Left forelimb (tissue), 1 donor: ENCODE results near the gene ANKFN1.

ENCODE experiments used
- DNase-seq: peaks from one replicate; pipeline ENCODE4 v3.0.0-alpha.2; 2018; ENCODE audit warnings: low spot score

ANKFN1 gene

DNA sequence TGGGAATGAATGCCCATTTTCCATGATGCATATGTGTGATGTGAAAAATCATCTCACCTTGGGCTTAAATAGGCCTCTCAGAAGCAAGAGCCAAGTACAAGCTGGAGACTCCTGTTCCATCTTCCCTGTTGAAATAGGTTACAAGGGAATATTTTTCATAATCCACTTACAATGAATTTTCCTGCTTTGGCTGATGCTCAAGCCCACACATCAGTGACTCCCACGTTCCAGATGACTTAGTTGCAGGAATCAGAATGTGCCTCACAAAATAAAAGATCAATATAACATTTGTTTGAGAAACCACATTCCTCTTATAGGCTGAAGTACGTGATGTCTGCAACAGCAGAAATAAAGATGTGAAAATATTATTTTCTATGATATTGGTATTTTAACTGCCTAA lies 24.1 kb downstream of the ANKFN1 start:
- DNase-seq, result no peak

DNA sequence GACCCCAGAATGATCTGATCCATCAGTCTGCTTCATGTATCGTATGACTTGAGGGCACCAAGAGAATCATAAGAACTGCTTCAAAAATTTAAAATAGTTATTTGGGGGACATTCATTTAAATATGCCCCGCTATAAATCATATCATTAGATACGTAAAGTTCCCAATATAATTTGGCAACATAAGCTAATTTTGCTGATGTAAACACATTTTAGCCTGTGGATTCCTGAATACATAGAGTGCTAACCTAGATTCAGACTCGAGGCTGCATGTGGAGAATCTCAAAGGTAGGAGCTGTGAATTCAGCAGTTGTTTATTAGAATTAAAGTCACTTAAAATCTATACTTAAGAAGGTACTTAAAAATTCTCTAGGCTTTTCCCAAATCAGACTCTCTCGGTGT lies 24.9 kb downstream of the ANKFN1 start:
- DNase-seq, result no peak

DNA sequence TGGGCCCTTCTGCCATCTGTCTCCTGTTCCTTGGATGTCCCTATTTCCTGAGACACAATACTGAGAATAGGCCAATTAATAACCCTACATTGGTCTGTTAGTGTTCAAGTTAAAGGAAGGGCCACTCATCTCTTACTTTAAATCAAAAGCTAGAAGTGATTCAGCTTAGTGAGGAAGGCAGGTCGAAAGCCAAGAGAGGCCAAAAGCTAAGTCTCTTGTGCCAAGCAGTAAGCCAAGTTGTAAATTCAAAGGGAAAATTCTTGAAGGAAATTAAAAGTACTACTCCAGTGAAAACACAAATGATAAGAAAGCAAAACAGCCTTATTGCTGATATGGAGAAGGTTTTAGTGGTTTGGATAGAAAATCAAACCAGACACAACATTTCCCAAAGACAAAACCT lies 28.8 kb downstream of the ANKFN1 start:
- DNase-seq, result no peak

DNA sequence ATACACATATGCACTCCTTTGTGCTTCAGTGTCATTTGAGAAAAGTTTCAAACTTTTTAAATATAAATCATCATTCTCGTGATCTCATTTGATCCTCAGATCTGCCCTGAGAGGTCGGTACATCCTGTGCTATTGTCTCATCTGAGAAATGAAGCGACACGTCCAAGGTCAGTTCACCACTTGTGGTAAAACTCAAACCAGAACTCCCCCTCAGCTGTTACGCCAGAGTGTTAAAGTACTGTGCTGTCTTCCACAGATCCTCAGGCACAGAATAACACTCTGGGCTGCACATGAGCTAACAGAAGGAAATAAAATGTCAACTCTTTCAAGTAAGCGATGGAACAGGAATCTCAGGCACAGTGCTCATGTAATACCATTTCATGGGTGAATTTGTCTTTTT lies 31.4 kb downstream of the ANKFN1 start:
- no peak for DNase-seq

DNA sequence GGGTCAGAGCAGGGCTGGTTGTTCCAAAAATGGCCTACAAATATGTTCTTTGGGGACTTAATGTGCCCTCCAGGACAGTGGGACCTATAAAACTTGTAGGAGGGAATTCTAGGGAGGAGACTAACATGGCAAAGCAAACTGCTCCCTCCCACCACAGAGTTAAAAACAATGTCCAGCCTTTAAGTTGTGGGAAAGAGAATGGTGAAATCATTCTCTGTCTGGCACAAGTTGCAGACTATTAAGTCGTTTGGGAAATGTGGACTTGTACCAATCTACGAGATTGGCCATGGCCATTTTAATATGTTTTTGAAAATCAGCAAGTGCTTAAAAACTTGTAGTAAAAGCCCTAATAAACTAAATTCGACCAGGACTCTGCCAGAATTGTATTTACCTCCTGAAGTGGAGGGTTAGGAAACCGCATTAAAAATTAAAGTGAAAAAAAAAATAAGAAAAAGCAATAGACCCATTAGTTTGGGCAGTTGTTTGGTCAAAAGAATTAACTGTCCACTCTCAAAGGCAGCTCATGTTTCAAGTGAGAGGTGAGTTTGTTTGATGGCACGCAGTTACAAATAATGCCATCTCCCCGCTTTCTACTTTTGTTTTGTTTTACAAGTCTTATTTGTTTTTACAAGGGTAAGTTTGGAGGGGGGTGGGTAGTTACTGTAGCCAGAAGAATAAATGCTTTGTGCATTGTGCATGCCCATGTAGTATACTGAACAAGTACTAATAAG lies 32.4 kb downstream of the ANKFN1 start:
- DNase-seq, result no peak

DNA sequence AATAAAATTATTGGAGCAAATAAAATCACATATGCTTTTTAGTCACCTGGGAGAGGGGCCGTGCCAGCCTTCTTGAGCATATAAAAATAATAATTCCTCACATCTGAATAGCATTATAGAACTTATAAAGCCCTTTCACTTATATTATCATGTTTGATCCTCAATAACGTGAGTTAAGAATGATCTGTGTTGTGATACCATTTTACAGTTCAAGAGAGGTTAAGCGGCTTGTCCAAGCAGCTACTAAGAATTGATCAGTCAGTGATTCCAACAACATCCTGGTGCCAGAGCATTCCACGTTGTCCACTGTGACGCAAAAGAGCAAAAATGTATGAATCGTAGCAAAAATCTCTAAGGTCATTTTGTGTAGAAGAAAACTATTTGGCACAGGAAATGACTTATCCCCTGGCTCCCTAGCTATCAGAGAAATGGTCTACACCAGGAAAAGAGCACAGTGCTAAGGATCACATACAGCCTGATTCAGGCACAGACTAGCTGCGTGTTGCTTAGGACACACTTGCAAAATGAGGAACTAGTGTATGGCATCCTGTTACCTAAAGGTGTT lies 33.0 kb downstream of the ANKFN1 start:
- no peak for DNase-seq

DNA sequence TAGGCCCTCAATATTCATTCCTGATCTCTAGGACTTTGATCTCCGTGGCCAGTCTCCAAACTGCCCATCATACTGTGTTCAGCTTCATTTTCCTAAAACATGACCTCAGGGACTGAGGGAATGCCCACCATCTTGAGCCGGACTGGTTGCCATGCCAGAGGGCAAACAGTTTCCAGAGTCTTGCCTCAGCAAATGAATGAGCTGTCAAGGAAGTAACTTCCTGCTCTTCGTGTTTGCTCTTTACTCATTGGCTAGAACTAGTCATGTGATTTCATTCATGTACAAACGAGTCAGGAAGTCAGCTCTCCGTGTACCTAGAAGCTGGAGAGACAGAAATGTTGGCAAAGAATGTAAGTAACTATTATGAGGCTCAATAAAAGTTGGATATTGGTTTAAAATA lies 50.2 kb downstream of the ANKFN1 start:
- DNase-seq, result no peak

DNA sequence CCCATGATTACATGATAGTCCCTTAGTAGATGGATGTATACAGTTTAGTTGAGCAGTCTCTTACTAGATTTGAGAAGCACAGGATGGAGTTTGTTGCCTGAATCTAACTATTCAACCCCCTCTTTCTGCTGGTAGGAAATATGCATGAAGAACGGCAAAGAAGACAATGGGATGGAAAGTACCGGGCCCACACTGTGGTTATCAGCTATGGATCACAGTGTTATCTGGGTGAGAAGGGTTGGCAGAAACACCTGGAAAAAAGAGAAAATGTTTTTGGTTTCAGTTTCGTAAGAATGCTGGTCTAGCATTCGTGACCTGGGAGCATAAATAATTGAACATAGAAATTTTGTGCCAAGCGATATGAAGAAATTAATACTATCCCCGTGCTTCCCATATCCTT lies 53.1 kb downstream of the ANKFN1 start:
- no peak for DNase-seq

DNA sequence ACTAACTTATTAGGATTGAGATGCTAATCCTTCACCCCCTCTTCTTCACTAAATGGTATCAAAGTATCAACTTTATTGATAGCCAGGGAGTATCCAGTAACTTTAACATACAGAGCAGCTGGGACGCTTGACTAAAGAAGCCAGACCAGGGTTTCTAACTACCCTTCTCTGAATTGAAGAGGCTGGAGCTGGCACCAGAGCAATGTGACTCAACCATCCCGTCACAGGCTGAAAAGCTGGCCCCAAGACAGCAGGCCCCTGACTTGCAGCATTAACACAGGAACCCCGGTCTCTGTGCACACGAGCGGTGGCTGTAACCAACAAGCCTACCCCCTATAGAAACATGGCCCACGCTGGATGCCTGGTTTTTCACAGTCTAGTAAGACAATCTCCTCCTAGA lies 59.8 kb downstream of the ANKFN1 start:
- no peak for DNase-seq

DNA sequence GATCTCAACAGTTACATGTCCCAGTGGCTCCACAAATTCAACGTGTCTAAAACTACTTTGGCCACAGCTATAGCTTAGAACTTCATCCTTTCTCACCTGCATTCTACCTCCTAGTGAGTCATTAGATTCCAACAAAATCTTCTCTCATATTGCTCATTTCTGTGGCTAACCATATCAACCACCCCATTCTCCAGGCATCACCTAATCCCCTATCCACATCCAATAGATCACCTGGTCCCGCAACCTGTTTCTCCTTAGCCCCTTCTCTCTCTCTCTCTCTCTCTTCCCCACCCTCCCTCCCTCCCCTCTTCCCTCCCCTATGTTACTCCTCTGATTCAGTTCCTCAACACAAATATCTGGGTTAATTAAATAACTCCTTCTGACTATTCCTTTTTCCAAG lies 64.6 kb downstream of the ANKFN1 start:
- no peak for DNase-seq

DNA sequence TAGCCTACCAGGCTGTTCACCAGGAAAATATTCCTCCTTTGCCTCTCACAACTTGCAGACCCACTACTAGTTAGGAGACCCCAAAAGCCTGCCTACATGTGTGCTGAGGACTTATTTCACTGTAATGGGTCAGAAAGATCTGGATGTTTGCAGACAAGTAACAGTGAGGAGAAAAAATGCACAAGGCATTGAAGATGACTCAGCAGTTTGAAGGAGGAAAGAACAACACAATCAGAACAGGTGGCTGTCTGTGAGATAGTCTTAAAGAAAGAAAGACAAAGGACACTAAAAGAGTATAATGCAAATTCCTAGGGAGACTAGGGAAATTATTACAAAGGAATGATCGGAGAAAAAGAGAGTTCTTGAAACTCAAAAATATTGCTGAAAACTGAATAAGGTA lies 69.0 kb downstream of the ANKFN1 start:
- DNase-seq, result no peak

DNA sequence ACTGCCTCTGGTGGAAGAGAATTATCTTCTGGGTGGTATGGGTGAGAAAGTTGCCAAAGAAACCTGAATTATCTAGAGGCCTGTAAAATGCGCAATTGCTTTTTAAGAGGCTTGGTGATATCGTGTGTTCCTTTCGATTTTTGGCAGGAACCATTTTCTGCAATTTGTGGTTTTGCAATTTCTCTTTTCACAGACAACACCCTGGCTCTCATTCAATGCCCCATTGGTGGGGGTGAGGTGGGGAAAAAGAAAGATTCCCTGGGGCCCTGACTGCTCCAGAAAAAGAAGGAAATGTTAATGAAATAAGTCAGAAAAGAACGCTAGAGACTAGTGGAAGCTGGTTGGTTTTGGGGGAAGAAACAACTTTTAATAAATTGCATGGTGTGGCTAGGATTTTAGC lies 77.4 kb downstream of the ANKFN1 start:
- DNase-seq, result no peak

DNA sequence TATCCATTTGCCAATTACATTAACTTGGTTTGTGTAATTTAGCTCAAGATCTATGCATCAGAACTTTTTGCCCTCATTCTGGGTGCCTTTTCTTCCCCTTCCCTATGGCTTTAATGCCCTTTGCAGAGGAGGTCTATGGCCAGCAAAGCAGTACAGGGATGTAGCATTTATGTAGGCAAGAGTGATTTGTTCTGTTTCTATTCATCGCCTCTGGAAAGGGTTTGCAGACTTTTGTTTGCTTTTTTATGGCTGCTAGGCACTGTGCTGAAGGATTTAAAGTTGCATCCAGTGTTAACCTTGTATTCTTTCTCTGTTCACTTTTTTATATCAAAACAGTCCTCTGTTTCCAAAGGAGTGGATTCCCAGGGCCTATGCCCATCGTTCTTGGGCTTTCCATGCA lies 78.0 kb downstream of the ANKFN1 start:
- DNase-seq, result no peak

DNA sequence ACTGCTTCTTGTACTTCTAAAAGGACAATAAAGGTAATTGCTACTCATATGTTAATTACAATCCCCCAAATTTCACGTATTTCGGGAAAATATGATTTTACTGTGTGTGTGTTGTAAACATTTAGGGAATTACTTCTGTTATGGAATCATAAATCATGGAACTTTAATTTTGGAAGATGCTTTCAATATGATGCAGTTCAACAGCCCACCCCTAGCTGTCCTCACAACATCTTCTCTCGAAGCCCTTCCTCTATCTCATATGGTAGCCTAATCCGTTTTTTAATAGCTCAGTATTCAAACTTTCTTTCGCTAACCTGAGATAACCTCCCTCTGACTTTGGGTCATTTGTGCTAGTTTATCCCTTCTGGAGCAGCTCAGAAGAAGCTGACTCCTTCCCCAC lies 78.4 kb downstream of the ANKFN1 start:
- DNase-seq, result no peak

DNA sequence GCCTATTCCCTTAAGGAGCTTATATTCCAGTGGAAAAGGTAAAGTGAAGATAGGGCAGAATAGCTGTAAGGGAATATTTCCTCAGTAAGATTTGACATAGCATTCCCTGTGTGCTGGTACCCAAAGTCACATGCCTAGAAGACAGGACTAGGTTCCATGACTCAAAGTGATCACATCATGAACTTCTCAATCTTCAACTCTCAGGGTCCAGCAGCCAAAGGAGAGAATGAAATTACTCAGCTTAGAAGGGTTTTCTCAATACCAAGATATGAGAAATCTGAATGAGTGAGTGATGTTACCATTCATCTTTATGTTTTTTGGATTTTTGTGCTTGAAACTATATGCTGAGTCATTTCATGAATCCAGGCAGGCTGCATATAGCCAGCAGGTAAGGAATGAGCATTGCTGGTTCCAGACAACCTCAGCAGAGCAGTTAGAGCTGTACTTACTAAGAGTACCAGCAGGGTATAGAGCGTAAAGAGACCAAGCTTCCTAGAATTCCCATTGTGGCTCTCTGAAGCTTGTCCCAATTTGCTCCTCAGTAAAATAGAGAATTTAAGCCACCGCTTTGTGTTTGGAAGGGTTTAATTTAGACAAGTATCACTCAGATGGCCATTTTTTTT lies 91.1 kb downstream of the ANKFN1 start:
- no peak for DNase-seq

DNA sequence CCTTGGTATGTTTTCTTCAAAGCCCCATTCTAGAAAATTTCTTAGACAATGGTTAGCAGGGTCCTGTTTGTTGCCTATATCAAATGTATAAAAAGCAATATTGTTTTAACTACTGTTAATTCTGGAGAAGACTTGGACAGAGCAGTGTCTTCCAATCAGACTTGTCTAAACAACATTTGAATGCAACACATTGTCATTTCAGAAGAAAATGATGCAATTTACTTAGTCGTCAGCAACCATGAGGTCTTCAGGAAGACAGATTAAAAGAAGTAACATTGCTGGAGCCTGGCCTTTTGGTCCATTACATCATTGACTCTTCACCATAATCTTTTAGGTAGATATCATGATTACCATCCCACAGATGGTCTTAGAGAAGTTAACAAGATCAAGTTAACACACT lies 94.5 kb downstream of the ANKFN1 start:
- DNase-seq, result no peak

DNA sequence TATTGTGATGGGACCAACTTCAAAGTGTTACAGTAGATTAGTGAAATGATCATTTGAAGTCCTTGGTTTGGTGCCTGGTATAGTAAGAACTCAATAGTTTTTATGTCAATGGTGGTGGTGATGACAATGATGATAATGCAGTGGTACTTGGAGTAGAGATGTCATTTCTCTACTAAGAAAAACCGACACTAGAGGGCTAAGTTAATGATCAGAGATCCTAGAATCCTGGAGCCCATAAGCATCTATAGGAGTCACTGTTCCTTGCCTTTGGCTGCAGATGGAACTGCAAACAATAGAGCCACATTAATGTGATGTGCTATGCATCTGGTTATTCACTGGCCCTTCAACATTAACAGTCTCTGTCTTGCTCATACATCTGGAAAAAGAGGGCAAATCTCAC lies 103.8 kb downstream of the ANKFN1 start:
- DNase-seq, result no peak

DNA sequence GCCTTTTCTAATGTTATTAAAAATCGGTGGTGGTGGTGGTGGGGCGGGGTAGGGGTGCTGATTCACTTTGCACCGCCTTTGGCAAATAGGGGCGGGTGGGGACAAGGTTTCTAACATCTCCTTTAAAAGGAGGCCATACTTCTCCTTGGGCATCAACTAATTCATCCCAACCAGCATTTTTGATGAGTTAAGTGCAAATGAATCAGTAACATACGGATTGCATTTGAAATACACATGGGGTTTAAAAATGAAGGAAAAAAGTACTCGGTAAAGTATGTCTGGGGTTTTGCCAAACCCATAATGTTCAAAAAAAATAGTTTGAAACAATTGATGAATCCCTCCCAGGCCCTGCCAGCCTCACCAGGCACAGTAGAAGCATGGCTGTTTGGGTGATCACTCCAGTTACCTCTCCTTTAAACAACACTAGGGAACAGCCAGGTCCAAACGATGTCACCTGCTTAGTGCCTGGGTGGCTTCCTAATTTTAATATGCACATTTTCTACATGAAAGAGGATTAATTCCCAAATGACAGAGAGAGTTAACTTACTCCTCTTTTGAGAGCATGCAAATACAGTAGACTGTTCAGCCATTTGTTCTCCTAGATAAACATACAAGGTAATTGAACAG lies 107.2 kb downstream of the ANKFN1 start:
- no peak for DNase-seq

DNA sequence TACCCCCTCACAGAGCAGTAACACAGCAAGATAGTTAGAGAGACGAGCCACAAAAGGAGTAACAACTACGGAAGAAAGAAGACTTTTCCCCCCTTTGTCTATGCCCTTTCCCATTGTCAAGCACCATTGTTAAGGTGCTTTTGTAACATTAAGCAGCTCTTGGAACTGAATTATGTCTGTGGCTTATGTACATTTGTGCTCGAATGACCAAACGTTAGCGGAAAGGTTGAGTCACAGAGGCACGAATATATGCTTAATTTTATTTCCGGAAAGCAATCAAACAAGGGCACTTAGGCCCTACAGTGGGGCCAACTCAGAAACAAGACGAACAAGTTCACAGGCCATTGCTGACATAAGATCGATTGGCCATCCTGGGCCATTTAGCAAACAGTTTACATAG lies 109.5 kb downstream of the ANKFN1 start:
- DNase-seq, result no peak

DNA sequence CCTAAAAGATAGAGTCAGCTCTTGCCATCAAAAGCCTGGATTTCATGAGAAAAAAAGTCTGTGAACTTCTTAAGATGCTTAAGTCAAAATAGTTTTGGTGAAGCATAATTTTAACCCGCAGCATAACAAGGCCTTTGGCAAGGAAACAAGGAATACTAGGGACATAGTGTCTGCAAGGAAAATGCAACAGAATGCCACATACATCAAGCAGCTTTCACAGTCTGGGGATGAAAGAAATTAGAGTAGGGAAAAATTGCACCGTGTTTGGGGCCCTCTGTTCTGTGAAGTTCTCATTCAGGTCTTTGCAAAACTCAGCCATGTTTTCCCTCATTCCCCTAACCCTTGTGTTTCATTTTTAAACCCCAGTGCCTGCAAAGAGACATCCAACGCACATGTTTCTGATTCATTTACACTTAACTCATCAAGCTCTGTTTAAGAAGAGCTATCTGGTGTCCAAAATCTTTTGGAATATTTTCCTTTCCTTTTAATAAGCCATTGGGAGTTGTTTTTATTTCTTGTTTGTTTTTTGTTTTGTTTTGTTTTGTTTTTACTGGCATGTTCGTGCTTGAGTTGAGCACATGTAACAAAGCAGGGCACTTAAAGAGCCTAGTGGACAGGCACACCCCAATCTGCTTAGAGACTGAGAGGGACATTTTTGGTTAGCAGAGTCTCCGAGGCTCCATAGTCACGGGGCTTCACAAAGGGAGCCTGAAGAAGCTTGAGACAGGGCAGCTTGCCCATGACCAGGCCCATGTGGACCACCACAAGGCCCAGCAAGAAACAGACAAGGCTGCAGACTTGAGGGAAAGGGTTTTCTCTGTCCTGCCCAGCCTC lies 116.5 kb downstream of the ANKFN1 start:
- no peak for DNase-seq

DNA sequence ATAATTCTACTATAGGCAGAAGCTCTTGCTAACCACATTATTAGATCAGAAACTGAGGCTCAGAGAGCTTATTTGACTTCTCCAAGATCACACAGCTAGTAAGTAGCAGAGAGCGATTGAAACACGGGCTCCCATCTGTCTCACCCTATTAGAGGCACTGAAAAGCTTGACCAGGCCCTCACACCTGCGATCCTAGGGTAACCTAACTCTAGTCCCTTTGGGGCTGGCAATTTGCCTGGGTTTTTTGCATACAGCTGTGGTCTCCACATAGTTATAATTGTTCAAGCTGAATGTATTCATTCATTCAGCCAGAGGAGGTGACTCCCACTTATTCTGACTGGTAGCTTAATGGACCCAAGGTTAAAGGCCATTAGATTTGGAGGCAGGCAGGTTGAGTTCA lies 121.2 kb downstream of the ANKFN1 start:
- no peak for DNase-seq

DNA sequence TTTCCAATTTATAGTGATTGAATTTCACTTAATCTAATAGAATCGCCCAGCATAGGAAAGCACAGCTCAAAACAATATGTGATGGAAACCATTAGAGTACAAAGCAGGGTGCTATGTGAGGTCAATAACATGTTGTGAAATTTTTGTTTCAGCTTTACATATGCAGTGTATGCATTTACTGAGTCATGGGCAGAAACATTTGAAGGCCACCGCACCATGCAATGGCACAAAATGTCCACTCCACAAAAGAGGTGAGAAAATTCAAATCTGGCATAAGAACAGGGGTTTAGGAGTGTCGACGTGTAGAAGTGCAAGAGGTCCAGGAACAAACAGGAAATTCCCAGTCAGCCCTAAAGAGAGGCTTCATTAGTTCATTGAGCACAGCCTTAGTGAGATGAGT lies 131.2 kb downstream of the ANKFN1 start:
- no peak for DNase-seq
